NCI-H2029 (cell line): Measurements from ENCODE around the gene OR2T34.
"Not testable (repeated sequence)": the region's sequence is repeated elsewhere in the genome, so short reads cannot be mapped to it uniquely, and the experiment has no call there.

Experiments used
- DNase-seq: peaks from one replicate; lab custom pipeline; 2025; lab: John Stamatoyannopoulos, UW

Gene OR2T34

DNA sequence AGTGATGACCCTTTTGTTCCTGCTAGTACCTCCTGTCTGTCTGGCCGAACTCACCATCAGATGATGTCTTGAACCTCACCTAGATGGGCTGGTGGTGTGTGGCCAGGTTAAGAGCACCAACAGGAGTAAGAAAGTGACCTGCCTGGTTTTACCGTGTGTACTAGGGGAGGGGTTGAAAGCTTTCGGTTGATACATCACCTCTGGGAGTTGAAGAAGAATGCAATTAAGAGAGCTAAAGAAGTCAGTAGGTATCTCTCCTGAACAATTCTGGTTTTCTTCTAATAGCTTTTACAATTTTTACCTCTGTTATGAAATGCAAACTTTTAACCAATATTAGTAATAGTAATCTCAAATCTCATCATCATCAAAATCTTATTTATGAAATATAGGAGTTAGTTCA lies 11.9 kb downstream of the OR2T34 start, which contains the start of gene OR2T29:
OR2T29 (minus strand) TSS at position 101 of the 400 bp plus-strand sequence. CDS start 3,281 bp downstream, outside the sequence.
- DNase-seq: not testable (repeated sequence)

DNA sequence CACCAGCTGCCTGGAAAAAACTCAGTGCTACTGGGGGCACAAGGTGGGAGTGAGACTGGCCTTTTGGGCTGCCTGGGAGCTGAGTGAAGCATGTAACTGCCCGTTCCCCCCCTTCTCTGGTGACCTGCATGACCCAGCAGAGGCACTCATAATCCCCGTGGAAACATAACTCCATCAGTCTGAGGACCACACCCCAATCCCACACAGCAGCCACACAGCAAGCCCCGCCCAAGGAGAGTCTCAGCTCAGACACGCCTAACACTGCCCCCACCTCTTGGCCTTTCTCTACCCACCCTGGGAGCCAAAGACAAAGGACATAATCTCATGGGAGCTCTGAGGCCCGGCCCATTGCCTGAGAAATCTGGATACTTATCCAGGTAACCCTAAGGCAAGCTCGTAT lies 23.5 kb downstream of the OR2T34 start:
- not testable (repeated sequence) for DNase-seq

- not testable (repeated sequence) for DNase-seq
Measured at GRCh38 chr1:248547383-248547782, 27.2 kb downstream of the OR2T34 start.

DNA sequence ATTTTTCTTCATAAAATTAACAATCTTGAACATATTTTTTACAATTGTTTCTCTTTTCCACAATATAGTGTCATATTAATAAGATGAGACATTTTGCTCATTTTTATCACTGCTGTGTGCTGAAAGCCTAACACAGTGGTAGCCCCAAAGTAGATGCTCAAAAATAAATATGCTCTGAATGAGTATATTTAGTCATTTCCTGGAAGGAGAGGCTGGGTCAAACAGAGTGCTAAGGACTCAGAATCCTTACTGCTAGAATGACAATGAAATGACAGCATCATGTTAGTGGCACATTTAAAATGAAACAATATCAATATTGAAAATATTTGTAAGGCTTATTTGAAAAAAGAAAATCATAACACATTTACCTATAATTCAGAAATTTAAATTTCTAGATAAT lies 37.1 kb downstream of the OR2T34 start:
- DNase-seq: not testable (repeated sequence)
